RWPE1 (cell line): ENCODE results near the gene XRCC5.

Experiments used
- CTCF ChIA-PET: fragments of 350-600 bp; sonication (Branson Sonifier 250); formaldehyde crosslinking; extraction: SDS; loops from one replicate; lab custom pipeline; 2021; lab: Yijun Ruan, JAX
- POLR2A ChIA-PET: fragments of 400-600 bp; formaldehyde crosslinking; extraction: SDS; loops from one replicate; lab custom pipeline; 2020; ENCODE audit warnings: antibody characterized with exemption; ENCODE audit not compliant: low non-redundant PET; lab: Yijun Ruan, JAX
- DNase-seq: peaks from one replicate; pipeline ENCODE4 v3.0.0; 2012; ENCODE audit warnings: low spot score
- H3K27ac ChIP-seq: fragments of 450-650 bp; 2 replicates; pipeline ENCODE4 v1.5.1; 2017
- TF ChIP-seq, protein P1 (sequence below): fragments of 450-650 bp; conservative IDR thresholded peaks from 2 replicates; pipeline ENCODE4 v1.5.1; 2017; ENCODE audit warnings: low read depth, mild to moderate bottlenecking

The XRCC5 gene

DNA sequence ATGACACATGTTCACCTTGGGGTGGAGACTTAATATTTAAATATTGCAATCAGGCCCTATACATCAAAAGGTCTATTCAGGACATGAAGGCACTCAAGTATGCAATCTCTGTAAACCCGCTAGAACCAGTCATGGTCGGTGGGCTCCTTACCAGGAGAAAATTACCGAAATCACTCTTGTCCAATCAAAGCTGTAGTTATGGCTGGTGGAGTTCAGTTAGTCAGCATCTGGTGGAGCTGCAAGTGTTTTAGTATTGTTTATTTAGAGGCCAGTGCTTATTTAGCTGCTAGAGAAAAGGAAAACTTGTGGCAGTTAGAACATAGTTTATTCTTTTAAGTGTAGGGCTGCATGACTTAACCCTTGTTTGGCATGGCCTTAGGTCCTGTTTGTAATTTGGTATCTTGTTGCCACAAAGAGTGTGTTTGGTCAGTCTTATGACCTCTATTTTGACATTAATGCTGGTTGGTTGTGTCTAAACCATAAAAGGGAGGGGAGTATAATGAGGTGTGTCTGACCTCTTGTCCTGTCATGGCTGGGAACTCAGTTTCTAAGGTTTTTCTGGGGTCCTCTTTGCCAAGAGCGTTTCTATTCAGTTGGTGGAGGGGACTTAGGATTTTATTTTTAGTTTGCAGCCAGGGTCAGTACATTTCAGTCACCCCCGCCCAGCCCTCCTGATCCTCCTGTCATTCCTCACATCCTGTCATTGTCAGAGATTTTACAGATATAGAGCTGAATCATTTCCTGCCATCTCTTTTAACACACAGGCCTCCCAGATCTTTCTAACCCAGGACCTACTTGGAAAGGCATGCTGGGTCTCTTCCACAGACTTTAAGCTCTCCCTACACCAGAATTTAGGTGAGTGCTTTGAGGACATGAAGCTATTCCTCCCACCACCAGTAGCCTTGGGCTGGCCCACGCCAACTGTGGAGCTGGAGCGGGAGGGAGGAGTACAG is 108.1 kb downstream of the XRCC5 start:
- peak overlapping the region; percentile 70 for H3K27ac ChIP-seq
- peak; percentile 57 for DNase-seq
- ChIA-PET CTCF (interaction anchor here (0.5 to 1.5 kb wide), 3 partner anchors 58 to 878 kb away, joined by 3 to 7 read pairs (median 5); no protein-coding TSS in a partner anchor), POLR2A (no interaction called here)
- TF ChIP-seq, protein P1, sequence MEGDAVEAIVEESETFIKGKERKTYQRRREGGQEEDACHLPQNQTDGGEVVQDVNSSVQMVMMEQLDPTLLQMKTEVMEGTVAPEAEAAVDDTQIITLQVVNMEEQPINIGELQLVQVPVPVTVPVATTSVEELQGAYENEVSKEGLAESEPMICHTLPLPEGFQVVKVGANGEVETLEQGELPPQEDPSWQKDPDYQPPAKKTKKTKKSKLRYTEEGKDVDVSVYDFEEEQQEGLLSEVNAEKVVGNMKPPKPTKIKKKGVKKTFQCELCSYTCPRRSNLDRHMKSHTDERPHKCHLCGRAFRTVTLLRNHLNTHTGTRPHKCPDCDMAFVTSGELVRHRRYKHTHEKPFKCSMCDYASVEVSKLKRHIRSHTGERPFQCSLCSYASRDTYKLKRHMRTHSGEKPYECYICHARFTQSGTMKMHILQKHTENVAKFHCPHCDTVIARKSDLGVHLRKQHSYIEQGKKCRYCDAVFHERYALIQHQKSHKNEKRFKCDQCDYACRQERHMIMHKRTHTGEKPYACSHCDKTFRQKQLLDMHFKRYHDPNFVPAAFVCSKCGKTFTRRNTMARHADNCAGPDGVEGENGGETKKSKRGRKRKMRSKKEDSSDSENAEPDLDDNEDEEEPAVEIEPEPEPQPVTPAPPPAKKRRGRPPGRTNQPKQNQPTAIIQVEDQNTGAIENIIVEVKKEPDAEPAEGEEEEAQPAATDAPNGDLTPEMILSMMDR, result no peak

DNA sequence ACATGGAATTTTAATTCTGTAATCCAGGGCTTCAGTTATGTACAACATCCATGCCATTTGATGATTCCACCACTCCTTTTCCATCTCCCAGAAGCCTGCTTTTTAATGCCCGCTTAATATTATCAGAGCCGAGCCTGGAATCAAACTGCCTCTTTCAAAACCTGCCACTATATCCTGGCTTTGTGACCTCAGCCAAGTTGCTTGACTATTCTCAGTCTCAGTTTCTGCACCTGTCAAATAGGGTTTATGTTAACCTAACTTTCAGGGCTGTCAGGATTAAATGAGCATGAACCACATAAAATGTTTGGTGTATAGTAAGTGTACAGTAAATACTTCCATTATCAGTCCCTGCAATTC is 108.7 kb downstream of the XRCC5 start:
- DNase-seq, result no peak
- CTCF ChIA-PET, result interaction anchor here (1.5 kb wide), 1 partner anchor 186 kb away, joined by 7 read pairs; no protein-coding TSS in a partner anchor
- TF ChIP-seq, protein P1, result no peak
- POLR2A ChIA-PET, result no interaction called here
- H3K27ac ChIP-seq, result peak overlapping the region; percentile 70

DNA sequence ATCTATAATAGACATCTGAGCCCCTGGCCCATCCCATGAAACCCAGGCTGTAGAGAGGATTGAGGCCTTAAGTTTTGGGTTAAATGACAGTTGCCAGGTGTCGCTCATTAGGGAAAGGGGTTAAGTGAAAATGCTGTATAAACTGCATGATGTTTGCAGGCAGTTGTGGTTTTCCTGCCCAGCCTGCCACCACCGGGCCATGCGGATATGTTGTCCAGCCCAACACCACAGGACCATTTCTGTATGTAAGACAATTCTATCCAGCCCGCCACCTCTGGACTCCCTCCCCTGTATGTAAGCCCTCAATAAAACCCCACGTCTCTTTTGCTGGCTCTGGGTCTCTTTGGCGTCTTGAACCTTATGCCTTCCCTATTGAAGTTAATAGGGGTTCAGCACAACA is 110.7 kb downstream of the XRCC5 start:
- ChIA-PET POLR2A (no interaction called here), CTCF (no interaction called here)
- TF ChIP-seq, protein P1, result no peak
- DNase-seq, result no peak
- H3K27ac ChIP-seq, result no peak overlapping the region

DNA sequence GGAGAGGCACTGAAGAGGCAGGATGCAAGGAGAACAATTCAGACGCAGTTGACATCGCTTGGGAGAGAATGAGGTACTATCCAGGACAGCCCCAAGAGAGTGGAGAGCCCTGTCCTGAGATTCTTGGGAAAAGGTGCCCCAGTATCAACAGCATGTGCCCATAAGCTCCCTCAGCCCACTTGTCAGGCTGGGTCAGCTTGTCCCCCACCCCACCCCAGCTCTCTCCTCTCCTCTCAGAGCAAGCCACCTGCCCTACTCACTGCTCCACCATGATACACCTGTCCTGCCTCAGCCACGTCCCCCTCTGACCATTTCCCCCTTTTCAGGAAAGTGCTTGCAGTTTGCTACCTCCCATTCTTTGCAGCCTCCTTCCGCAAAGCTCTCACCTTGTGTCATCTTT is 111.8 kb downstream of the XRCC5 start:
- TF ChIP-seq, protein P1, result no peak
- ChIA-PET CTCF (interaction anchor here (0.6 kb wide), 1 partner anchor 462 kb away, joined by 3 read pairs; no protein-coding TSS in a partner anchor), POLR2A (no interaction called here)
- no peak overlapping the region for H3K27ac ChIP-seq
- DNase-seq, result no peak

DNA sequence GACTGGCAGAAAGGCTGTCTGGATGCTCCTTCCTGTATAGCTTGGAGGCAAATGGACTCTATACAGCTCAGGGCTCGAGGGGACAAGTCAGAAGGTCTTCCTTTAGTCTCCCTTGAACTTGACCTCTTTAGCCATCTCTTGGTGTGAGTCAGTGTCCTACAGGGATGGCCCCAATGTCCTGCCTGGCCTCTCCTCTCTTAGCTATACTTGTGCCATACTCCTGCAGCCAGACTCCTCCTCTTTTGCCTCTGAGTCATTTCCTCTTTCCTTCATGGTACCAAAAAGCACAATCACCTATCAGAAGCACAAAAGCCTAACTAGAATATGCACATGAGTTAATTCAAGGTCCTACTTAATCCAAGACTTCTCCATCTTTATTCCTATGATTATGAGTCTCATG is 112.7 kb downstream of the XRCC5 start:
- H3K27ac ChIP-seq, result no peak overlapping the region
- CTCF ChIA-PET, result no interaction called here
- DNase-seq, result no peak
- POLR2A ChIA-PET, result no interaction called here
- TF ChIP-seq, protein P1, result no peak

DNA sequence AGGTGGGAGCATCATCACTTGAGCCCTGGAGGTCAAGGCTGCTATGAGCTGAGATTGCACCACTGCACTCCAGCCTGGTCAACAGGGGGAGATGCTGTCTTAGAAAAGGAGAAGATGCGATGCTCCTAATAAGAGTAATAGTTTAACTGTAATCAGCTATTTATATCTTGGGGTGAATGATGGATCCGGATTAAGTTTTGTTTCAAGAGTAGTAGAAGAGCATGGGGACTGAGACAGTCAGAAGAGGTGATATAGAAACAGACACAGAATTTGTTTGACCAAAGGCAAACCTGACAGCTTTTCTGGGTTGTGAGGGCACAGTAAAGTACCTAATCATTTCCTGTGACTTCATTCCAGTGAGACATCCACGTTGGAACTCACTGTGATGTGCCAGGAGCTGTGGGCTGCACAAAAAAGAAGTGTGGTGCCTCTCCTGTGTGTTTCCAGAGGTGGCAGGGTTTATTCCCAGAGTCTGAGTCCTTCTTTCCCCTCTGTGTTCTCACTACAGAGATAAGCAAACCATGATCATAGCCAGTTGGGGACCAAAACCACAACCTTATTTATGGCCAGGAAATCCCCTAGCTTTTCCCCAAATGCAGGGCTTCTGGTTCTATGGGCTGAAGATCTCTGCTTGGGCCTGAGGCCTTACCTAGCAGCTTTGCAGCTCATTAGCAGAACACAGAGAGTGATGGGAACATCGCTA is 113.7 kb downstream of the XRCC5 start:
- CTCF ChIA-PET, result interaction anchor here (0.5 kb wide), 1 partner anchor 349 kb away, joined by 3 read pairs; no protein-coding TSS in a partner anchor
- POLR2A ChIA-PET, result no interaction called here
- TF ChIP-seq, protein P1, result no peak
- H3K27ac ChIP-seq, result no peak overlapping the region
- no peak for DNase-seq
